Adipocyte (in vitro differentiated cells): ENCODE measurements around the gene TMEM196.

Experiments
- DNase-seq: peaks from one replicate; pipeline ENCODE4 v3.0.0-alpha.2; 2015; ENCODE audit warnings: low read depth
- H3K27me3 ChIP-seq: replicated peaks from 2 replicates; pipeline ENCODE4 v1.7.0; 2013; ENCODE audit warnings: mild to moderate bottlenecking, low read length, moderate library complexity; ENCODE audit not compliant: control insufficient read depth, insufficient read depth
- H3K36me3 ChIP-seq: 2 replicates; pipeline ENCODE4 v1.7.0; 2013; ENCODE audit warnings: low read length, mild to moderate bottlenecking, moderate library complexity; ENCODE audit not compliant: control insufficient read depth, insufficient read depth, severe bottlenecking
- H3K4me1 ChIP-seq: 2 replicates; pipeline ENCODE4 v1.7.0; 2013; ENCODE audit warnings: mild to moderate bottlenecking, low read length, moderate library complexity; ENCODE audit not compliant: control insufficient read depth, insufficient read depth
- H3K4me3 ChIP-seq: 2 replicates; pipeline ENCODE4 v1.7.0; 2013; ENCODE audit warnings: mild to moderate bottlenecking, low read length, moderate library complexity
- H3K9ac ChIP-seq: 2 replicates; pipeline ENCODE4 v1.7.0; 2013; ENCODE audit warnings: mild to moderate bottlenecking, low read length, moderate library complexity
- H3K9me3 ChIP-seq: 2 replicates; pipeline ENCODE4 v1.7.0; 2013; ENCODE audit warnings: mild to moderate bottlenecking, low read length, moderate library complexity; ENCODE audit not compliant: control insufficient read depth

The TMEM196 gene

GRCh38 chr7:19674266-19674960 is 99.0 kb downstream of the TMEM196 start:
- H3K9me3 ChIP-seq = no peaks in the 10 kb centered on the region
- H3K9ac ChIP-seq = no peak overlapping the region
- DNase-seq = peak; percentile 25
- no peaks in the 10 kb centered on the region for H3K36me3 ChIP-seq
- no peaks in the 10 kb centered on the region for H3K4me1 ChIP-seq
- H3K4me3 ChIP-seq = no peak overlapping the region
- no peaks in the 10 kb centered on the region for H3K27me3 ChIP-seq

GRCh38 chr7:19670806-19671205 is 102.6 kb downstream of the TMEM196 start:
- no peaks in the 10 kb centered on the region for H3K4me1 ChIP-seq
- no peak overlapping the region for H3K4me3 ChIP-seq
- H3K9me3 ChIP-seq = no peaks in the 10 kb centered on the region
- H3K27me3 ChIP-seq = no peaks in the 10 kb centered on the region
- H3K36me3 ChIP-seq = no peaks in the 10 kb centered on the region
- H3K9ac ChIP-seq = no peak overlapping the region
- DNase-seq = no peak
